ENCODE measurements around the gene FXYD1. TPM values are rescaled to one million over a fixed set of nuclear protein-coding genes. Genes with fewer than 3 reads are reported as not detected.
"Not testable (repeated sequence)": the region's sequence is repeated elsewhere in the genome, so short reads cannot be mapped to it uniquely, and the experiment has no call there.

Gene FXYD1
- total and polyA plus RNA-seq, 2 donors (not counting 3 experiments of a cell fraction or from before 2014, with no cell fraction given), result not detected

- peaks cover 19% of the 10 kb centered on the region for H3K4me1 ChIP-seq (ENCODE audit: control insufficient read depth, extremely low read depth, insufficient read depth, low read length)
- H3K27ac ChIP-seq (ENCODE audit: insufficient read depth, low read depth, low read length), result no peak overlapping the region
- no peak overlapping the region for H3K4me3 ChIP-seq (replicated peaks in 1 of 3; ENCODE audit: insufficient read depth in 1 of 3, low read depth in 1 of 3, low read length in 3 of 3)
- BruUV-seq (replicated peaks), result no TSS peak
- dilution Hi-C loops (cut with MboI; ENCODE audit: extremely low pct_ligation_motif_present, low sequenced_read_pairs) (no loop called here), intact Hi-C loops (cut with micrococcal nuclease) (no loop called here)
- CTCF ChIA-PET, result interaction anchor here (1.4 to 4.6 kb wide), 3 partner anchors 9 to 15 kb away, joined by 3 to 73 read pairs (median 14); partner anchors contain the start of genes FXYD7 and LGI4
- DNase-seq (ENCODE audit: low read depth, low spot score), result no peak
- H2AFZ ChIP-seq (ENCODE audit: low read depth, low read length), result no peak overlapping the region
- no peak overlapping the region for H3K4me2 ChIP-seq (ENCODE audit: insufficient read depth, low read length)
- FAIRE-seq, result no peak
- no peaks in the 10 kb centered on the region for H4K20me1 ChIP-seq (replicated peaks; ENCODE audit: control insufficient read depth, extremely low read depth, insufficient read depth, low read length)
- no peaks in the 10 kb centered on the region for H3K9me3 ChIP-seq (replicated peaks; ENCODE audit: control insufficient read depth, insufficient read depth, low read length)
- H3K9ac ChIP-seq (replicated peaks; ENCODE audit: extremely low read depth, insufficient read depth, low read length), result no peak overlapping the region
- TF ChIP-seq GATA2 (IDR thresholded peaks at IDR 0.05; ENCODE audit: insufficient read depth, insufficient read length, low read depth, low read length) (no peak), EZH2 (IDR thresholded peaks at IDR 0.05; ENCODE audit: borderline replicate concordance, low read depth, low read length, severe bottlenecking) (no peak), JUN (IDR thresholded peaks at IDR 0.05; ENCODE audit: borderline replicate concordance, insufficient read depth, insufficient read length, low read depth) (no peak), POLR2A (IDR thresholded peaks at IDR 0.05; ENCODE audit: low read depth, low read length) (no peak), MAX (IDR thresholded peaks at IDR 0.05; ENCODE audit: insufficient read depth, insufficient read length) (no peak), MYC (IDR thresholded peaks at IDR 0.05; ENCODE audit: low read depth, low read length) (no peak), POLR2AphosphoS5 (IDR thresholded peaks at IDR 0.05; ENCODE audit: insufficient read depth, low read depth, low read length) (no peak), FOS (IDR thresholded peaks at IDR 0.05; ENCODE audit: borderline replicate concordance, insufficient read depth, low read length) (no peak)
- TF ChIP-seq, protein P1, sequence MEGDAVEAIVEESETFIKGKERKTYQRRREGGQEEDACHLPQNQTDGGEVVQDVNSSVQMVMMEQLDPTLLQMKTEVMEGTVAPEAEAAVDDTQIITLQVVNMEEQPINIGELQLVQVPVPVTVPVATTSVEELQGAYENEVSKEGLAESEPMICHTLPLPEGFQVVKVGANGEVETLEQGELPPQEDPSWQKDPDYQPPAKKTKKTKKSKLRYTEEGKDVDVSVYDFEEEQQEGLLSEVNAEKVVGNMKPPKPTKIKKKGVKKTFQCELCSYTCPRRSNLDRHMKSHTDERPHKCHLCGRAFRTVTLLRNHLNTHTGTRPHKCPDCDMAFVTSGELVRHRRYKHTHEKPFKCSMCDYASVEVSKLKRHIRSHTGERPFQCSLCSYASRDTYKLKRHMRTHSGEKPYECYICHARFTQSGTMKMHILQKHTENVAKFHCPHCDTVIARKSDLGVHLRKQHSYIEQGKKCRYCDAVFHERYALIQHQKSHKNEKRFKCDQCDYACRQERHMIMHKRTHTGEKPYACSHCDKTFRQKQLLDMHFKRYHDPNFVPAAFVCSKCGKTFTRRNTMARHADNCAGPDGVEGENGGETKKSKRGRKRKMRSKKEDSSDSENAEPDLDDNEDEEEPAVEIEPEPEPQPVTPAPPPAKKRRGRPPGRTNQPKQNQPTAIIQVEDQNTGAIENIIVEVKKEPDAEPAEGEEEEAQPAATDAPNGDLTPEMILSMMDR (IDR thresholded peaks at IDR 0.05; ENCODE audit: extremely low read depth in 1 of 2, insufficient read depth in 1 of 2, low read depth in 1 of 2, low read length in 2 of 2), result no peak
- H3K79me2 ChIP-seq (ENCODE audit: control insufficient read depth, insufficient read depth, low read length), result peaks cover 19% of the 10 kb centered on the region
- no peaks in the 10 kb centered on the region for H3K27me3 ChIP-seq (ENCODE audit: control insufficient read depth in 2 of 2, insufficient read depth in 2 of 2, low read length in 2 of 2)
- H3K36me3 ChIP-seq (ENCODE audit: control insufficient read depth in 2 of 2, extremely low read depth in 1 of 2, insufficient read depth in 2 of 2, low read length in 2 of 2), result no peaks in the 10 kb centered on the region
- POLR2A ChIA-PET, result no interaction called here
- H3K9me1 ChIP-seq (replicated peaks; ENCODE audit: control insufficient read depth, extremely low read depth, insufficient read depth, low read length), result no peaks in the 10 kb centered on the region
Observed at GRCh38 chr19:35151273-35152065, 12.8 kb downstream of the FXYD1 start.

- BruUV-seq (replicated peaks); POLR2A ChIA-PET; H3K27ac ChIP-seq (ENCODE audit: insufficient read depth, low read depth, low read length); H3K4me2 ChIP-seq (ENCODE audit: insufficient read depth, low read length); H3K9me3 ChIP-seq (replicated peaks; ENCODE audit: control insufficient read depth, insufficient read depth, low read length); dilution Hi-C loops (cut with MboI; ENCODE audit: extremely low pct_ligation_motif_present, low sequenced_read_pairs); FAIRE-seq; H3K4me3 ChIP-seq (replicated peaks in 1 of 3; ENCODE audit: insufficient read depth in 1 of 3, low read depth in 1 of 3, low read length in 3 of 3); H2AFZ ChIP-seq (ENCODE audit: low read depth, low read length); DNase-seq (ENCODE audit: low read depth, low spot score); H4K20me1 ChIP-seq (replicated peaks; ENCODE audit: control insufficient read depth, extremely low read depth, insufficient read depth, low read length); H3K27me3 ChIP-seq (ENCODE audit: control insufficient read depth in 2 of 2, insufficient read depth in 2 of 2, low read length in 2 of 2); H3K9me1 ChIP-seq (replicated peaks; ENCODE audit: control insufficient read depth, extremely low read depth, insufficient read depth, low read length); H3K9ac ChIP-seq (replicated peaks; ENCODE audit: extremely low read depth, insufficient read depth, low read length): not testable (repeated sequence)
- peaks cover 20% of the 10 kb centered on the region for H3K4me1 ChIP-seq (ENCODE audit: control insufficient read depth, extremely low read depth, insufficient read depth, low read length)
- peaks cover 8 to 11% of the 10 kb centered on the region in 2 experiments for H3K36me3 ChIP-seq (ENCODE audit: control insufficient read depth in 2 of 2, extremely low read depth in 1 of 2, insufficient read depth in 2 of 2, low read length in 2 of 2)
- CTCF ChIA-PET, result interaction anchor here (1.3 to 4.6 kb wide), 6 partner anchors 8 to 121 kb away, joined by 3 to 73 read pairs (median 5); partner anchors contain the start of genes FXYD7 and LGI4
- intact Hi-C loops (cut with micrococcal nuclease), result loop anchor here (1.0 kb wide), 1 partner anchor 12 kb away; no protein-coding TSS in a partner anchor
- H3K79me2 ChIP-seq (ENCODE audit: control insufficient read depth, insufficient read depth, low read length), result peaks cover 31% of the 10 kb centered on the region
Observed at GRCh38 chr19:35153129-35153522, 14.5 kb downstream of the FXYD1 start.
